Neural crest cell (in vitro differentiated cells): ENCODE measurements around the gene SPRY2. TPM values are rescaled to one million over a fixed set of nuclear protein-coding genes. Genes with fewer than 3 reads are reported as not detected.

Source experiments
- DNase-seq: peaks from one replicate; pipeline ENCODE4 v3.0.0; 2021; ENCODE audit warnings: low read depth, mixed read lengths, low spot score
- H3K27ac Mint-ChIP-seq: one replicate; pipeline ENCODE4 v1.8.0; 2021; ENCODE audit warnings: mild to moderate bottlenecking, mixed read lengths; ENCODE audit not compliant: unreplicated experiment
- H3K27me3 Mint-ChIP-seq: 2 replicates; pipeline ENCODE4 v1.8.0; 2021; ENCODE audit warnings: low read depth, mild to moderate bottlenecking, mixed read lengths
- H3K36me3 Mint-ChIP-seq: 2 replicates; pipeline ENCODE4 v1.8.0; 2021; ENCODE audit warnings: low read depth, mild to moderate bottlenecking, mixed read lengths
- H3K4me1 Mint-ChIP-seq: 2 replicates; pipeline ENCODE4 v1.8.0; 2021; ENCODE audit warnings: mixed read lengths
- H3K4me3 Mint-ChIP-seq: one replicate; pipeline ENCODE4 v1.8.0; 2021; ENCODE audit warnings: mild to moderate bottlenecking, mixed read lengths
- H3K9me3 Mint-ChIP-seq: 2 replicates; pipeline ENCODE4 v1.8.0; 2021; ENCODE audit warnings: mixed read lengths
- total RNA-seq: library from RNA; stranded (reverse); gene quantifications from 2 replicates; pipeline ENCODE4 v1.2.1, GENCODE V29; 2021
- TF ChIP-seq, protein P1 (sequence below): fragments of 200-600 bp; sonication (generic); conservative IDR thresholded peaks from 2 replicates; pipeline ENCODE4 v1.5.0; 2021; ENCODE audit warnings: antibody characterized with exemption, mild to moderate bottlenecking

The SPRY2 gene
- total RNA-seq, 1 donor from 2014 or later: 106 TPM

DNA sequence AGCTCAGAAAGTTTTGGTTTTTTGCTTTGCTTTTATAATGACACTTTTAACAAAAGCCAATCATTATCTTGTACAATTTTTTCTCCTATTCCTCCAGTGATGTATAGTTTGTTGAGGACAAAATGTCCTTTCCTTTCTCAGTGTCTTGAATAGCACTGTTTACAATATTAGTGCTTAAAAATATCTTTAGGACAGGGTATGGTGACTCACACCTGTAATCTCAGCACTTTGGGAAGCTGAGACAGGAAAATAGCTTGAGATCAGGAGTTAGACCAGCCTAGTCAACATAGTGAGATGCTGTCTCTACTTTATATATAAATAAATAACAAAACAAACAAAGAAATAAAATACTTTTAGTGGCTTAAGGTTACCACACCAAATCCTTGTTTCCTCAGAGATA lies 41.9 kb downstream of the SPRY2 start:
- H3K27me3 Mint-ChIP-seq: no peaks in the 10 kb centered on the region
- peaks cover 10% of the 10 kb centered on the region for H3K36me3 Mint-ChIP-seq
- no peak overlapping the region for H3K4me3 Mint-ChIP-seq
- no peak for DNase-seq
- peaks cover 27% of the 10 kb centered on the region for H3K4me1 Mint-ChIP-seq
- TF ChIP-seq, protein P1, sequence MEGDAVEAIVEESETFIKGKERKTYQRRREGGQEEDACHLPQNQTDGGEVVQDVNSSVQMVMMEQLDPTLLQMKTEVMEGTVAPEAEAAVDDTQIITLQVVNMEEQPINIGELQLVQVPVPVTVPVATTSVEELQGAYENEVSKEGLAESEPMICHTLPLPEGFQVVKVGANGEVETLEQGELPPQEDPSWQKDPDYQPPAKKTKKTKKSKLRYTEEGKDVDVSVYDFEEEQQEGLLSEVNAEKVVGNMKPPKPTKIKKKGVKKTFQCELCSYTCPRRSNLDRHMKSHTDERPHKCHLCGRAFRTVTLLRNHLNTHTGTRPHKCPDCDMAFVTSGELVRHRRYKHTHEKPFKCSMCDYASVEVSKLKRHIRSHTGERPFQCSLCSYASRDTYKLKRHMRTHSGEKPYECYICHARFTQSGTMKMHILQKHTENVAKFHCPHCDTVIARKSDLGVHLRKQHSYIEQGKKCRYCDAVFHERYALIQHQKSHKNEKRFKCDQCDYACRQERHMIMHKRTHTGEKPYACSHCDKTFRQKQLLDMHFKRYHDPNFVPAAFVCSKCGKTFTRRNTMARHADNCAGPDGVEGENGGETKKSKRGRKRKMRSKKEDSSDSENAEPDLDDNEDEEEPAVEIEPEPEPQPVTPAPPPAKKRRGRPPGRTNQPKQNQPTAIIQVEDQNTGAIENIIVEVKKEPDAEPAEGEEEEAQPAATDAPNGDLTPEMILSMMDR: no peak
- H3K9me3 Mint-ChIP-seq: peaks cover 5% of the 10 kb centered on the region
- no peak overlapping the region for H3K27ac Mint-ChIP-seq

DNA sequence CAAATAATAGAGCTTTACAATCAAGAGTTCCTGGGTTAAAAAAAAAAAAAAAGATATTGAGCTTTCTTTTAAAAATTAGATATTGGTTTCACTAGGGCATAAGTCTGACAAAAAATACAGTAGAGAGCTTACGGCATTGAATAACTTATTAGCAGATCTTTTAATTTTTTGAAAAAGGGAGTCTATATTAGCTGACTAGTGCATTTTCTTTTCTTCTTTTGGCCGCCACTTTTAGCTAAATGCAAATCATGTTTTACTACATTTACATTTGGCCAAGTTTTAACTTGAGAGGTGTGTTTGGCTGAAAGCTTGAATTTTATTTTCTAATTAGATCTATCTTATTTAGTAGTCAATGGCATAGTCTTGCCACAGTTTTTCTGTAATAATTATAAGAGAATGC lies 43.4 kb downstream of the SPRY2 start:
- no peak for DNase-seq
- Mint-ChIP-seq H3K27ac (no peak overlapping the region), H3K36me3 (peaks cover 6% of the 10 kb centered on the region), H3K27me3 (no peaks in the 10 kb centered on the region), H3K4me1 (peaks cover 28% of the 10 kb centered on the region), H3K4me3 (peak overlapping the region; percentile 24), H3K9me3 (peaks cover 3% of the 10 kb centered on the region)
- TF ChIP-seq, protein P1: no peak

DNA sequence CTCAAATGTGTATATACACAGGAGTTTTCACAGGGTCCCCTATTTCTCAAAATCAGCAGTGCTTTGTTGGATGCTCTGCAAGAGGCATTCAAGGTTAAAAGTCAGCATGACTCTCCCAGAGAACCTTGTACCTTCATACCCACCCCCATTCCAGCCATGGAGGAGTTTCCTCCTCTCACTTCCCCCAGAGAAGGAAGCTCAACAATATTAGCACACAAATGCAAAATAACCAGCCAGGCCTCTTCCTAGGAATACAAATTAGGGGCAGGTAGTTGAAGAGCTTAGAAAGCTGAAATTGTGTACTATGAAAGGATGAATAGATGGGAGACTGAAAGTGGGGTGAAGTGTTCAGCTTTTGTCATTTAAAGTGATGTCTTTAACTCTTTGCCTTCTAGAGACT lies 43.8 kb downstream of the SPRY2 start:
- Mint-ChIP-seq H3K27me3 (no peaks in the 10 kb centered on the region), H3K4me3 (peak overlapping the region; percentile 24), H3K9me3 (peaks cover 3% of the 10 kb centered on the region), H3K4me1 (peaks cover 30% of the 10 kb centered on the region), H3K36me3 (peaks cover 6% of the 10 kb centered on the region), H3K27ac (no peak overlapping the region)
- no peak for DNase-seq
- TF ChIP-seq, protein P1: no peak

DNA sequence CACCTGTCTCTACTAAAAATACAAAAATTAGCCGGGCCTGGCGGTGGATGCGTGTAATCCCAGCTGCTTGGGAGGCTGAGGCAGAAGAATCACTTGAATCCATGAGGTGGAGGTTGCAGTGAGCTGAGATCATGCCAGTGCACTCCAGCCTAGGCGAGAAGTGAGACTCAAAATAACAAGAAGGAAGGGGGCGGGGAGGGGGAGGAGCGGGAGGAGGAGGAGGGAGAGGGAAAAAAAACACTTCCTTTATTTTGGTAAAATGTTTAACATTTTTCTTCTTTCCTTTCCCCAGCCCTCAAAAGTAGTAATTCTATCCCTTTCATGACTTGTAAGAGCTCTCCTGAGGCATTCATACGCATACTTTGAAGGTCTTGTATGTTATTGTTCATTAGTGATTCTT lies 44.3 kb downstream of the SPRY2 start:
- Mint-ChIP-seq H3K4me1 (peaks cover 32% of the 10 kb centered on the region), H3K36me3 (peaks cover 6% of the 10 kb centered on the region), H3K27ac (peak overlapping the region; percentile 50), H3K9me3 (peaks cover 3% of the 10 kb centered on the region), H3K4me3 (no peak overlapping the region), H3K27me3 (no peaks in the 10 kb centered on the region)
- no peak for DNase-seq
- TF ChIP-seq, protein P1: no peak

DNA sequence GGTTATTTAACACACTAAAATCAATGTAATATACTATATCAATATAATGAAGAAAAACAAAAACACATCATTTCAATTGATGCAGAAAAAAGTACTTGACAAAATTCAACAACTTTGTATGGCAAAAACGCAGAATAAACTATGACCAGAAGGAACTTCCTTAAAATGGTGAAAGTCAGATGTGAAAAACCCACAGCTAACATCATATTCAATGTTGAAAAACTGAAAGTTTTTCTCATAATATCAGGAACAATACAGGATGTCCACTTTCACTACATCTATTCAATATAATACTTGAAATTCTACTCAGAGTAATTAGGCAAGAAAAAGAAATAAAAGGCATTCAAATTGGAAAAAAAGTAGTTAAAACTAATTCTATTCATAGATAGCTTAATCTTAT lies 50.3 kb downstream of the SPRY2 start:
- Mint-ChIP-seq H3K4me3 (no peak overlapping the region), H3K4me1 (peaks cover 13% of the 10 kb centered on the region), H3K36me3 (peaks cover 9% of the 10 kb centered on the region), H3K9me3 (peaks cover 8% of the 10 kb centered on the region), H3K27ac (no peak overlapping the region), H3K27me3 (no peaks in the 10 kb centered on the region)
- TF ChIP-seq, protein P1: no peak
- no peak for DNase-seq
